IMR-90 (cell line): ENCODE data around the gene ZFYVE26. TPM values are rescaled to one million over a fixed set of nuclear protein-coding genes. Genes with fewer than 3 reads are reported as not detected.
A peak's percentile ranks its signal among the peaks of the same experiment; 100 is the strongest.

ENCODE experiments used
- ATAC-seq: fragments of 200-7000 bp; cut with Tn5 transposase; 2 replicates; pipeline ENCODE4 v1.9.1; 2020; ENCODE audit warnings: low read depth, mild to moderate bottlenecking, moderate library complexity
- BruUV-seq: library from RNA; stranded (reverse); fragments of 400-500 nt; replicated peaks from 2 replicates; lab custom pipeline; 2021; lab: Mats Ljungman, UMichigan
- CTCF ChIA-PET: fragments of 300-600 bp; formaldehyde crosslinking; extraction: SDS; loops from one replicate; lab custom pipeline; 2021; ENCODE audit warnings: antibody characterized with exemption; lab: Yijun Ruan, JAX
- POLR2A ChIA-PET: fragments of 300-600 bp; sonication (Branson Sonifier 250); formaldehyde crosslinking; loops from one replicate; lab custom pipeline; 2022; ENCODE audit warnings: antibody characterized with exemption; ENCODE audit not compliant: unreplicated experiment; lab: Charles Lee
- DNase-seq: peaks from one replicate; pipeline ENCODE4 v3.0.0; 2013
- H2AFZ ChIP-seq: replicated peaks from 2 replicates; pipeline ENCODE3; 2013; ENCODE audit warnings: low read length, mild to moderate bottlenecking; ENCODE audit not compliant: poor library complexity
- H2AK5ac ChIP-seq: 2 replicates; pipeline ENCODE4 v1.6.1; 2013; ENCODE audit warnings: low read depth, low read length, inconsistent platforms
- H2AK9ac ChIP-seq: replicated peaks from 2 replicates; pipeline ENCODE3; 2013; ENCODE audit warnings: mild to moderate bottlenecking, low read depth, low read length, moderate library complexity; ENCODE audit not compliant: poor library complexity
- H2BK120ac ChIP-seq: 2 replicates; pipeline ENCODE4 v1.6.1; 2013; ENCODE audit warnings: low read depth, low read length, inconsistent platforms
- H2BK15ac ChIP-seq: 3 replicates; pipeline ENCODE4 v1.6.1; 2013; ENCODE audit warnings: low read depth, low read length, inconsistent platforms
- H2BK20ac ChIP-seq: 2 replicates; pipeline ENCODE4 v1.6.1; 2013; ENCODE audit warnings: low read depth, mild to moderate bottlenecking, inconsistent platforms, low read length, moderate library complexity
- H2BK5ac ChIP-seq: 2 replicates; pipeline ENCODE4 v1.6.1; 2013; ENCODE audit warnings: mild to moderate bottlenecking, low read depth, low read length, inconsistent platforms; ENCODE audit not compliant: poor library complexity, severe bottlenecking
- H3K14ac ChIP-seq: replicated peaks from 2 replicates; pipeline ENCODE4 v1.6.1; 2013; ENCODE audit warnings: low read depth, low read length, inconsistent platforms
- H3K18ac ChIP-seq: 2 replicates; pipeline ENCODE4 v1.6.1; 2013; ENCODE audit warnings: low read depth, low read length, control low read depth
- H3K23ac ChIP-seq: 2 replicates; pipeline ENCODE4 v1.6.1; 2013; ENCODE audit warnings: low read depth, low read length, inconsistent platforms
- H3K27ac ChIP-seq: 2 replicates; pipeline ENCODE4 v1.5.1; 2013; ENCODE audit warnings: mild to moderate bottlenecking, control low read depth, low read length; ENCODE audit not compliant: insufficient read depth
- H3K27me3 ChIP-seq: 2 replicates; pipeline ENCODE4 v1.6.1; 2013; ENCODE audit warnings: low read length; ENCODE audit not compliant: control insufficient read depth, insufficient read depth
- H3K36me3 ChIP-seq: 2 replicates; pipeline ENCODE4 v1.6.1; 2013; ENCODE audit warnings: low read length, mixed read lengths; ENCODE audit not compliant: control insufficient read depth, insufficient read depth
- H3K4ac ChIP-seq: 2 replicates; pipeline ENCODE4 v1.6.1; 2013; ENCODE audit warnings: low read depth, low read length, inconsistent platforms
- H3K4me1 ChIP-seq: 2 replicates; pipeline ENCODE4 v1.6.1; 2013; ENCODE audit warnings: low read length, mixed read lengths; ENCODE audit not compliant: control insufficient read depth, insufficient read depth
- H3K4me2 ChIP-seq: 2 replicates; pipeline ENCODE4 v1.6.1; 2013; ENCODE audit warnings: low read depth, mild to moderate bottlenecking, control low read depth, low read length, moderate library complexity
- H3K4me3 ChIP-seq: 2 replicates; pipeline ENCODE4 v1.5.1; 2013; ENCODE audit warnings: low read depth, mild to moderate bottlenecking, control low read depth, low read length, moderate library complexity; ENCODE audit not compliant: insufficient read depth
- H3K56ac ChIP-seq: 2 replicates; pipeline ENCODE4 v1.6.1; 2013; ENCODE audit warnings: low read length, inconsistent platforms; ENCODE audit not compliant: insufficient read depth; ENCODE audit errors: extremely low read depth
- H3K79me1 ChIP-seq, 2 experiments: 2 replicates each; pipeline ENCODE4 v1.6.1; 2013; ENCODE audit warnings: low read length in 2 of 2, inconsistent platforms in 1 of 2, low read depth in 1 of 2
- H3K9ac ChIP-seq: 2 replicates; pipeline ENCODE4 v1.6.1; 2013; ENCODE audit warnings: low read depth, low read length, control low read depth
- H3K9me1 ChIP-seq: 2 replicates; pipeline ENCODE4 v1.6.1; 2013; ENCODE audit warnings: low read length, inconsistent platforms; ENCODE audit not compliant: insufficient read depth
- H3K9me3 ChIP-seq: 2 replicates; pipeline ENCODE4 v1.6.1; 2013; ENCODE audit warnings: low read length; ENCODE audit not compliant: control insufficient read depth, insufficient read depth
- H4K20me1 ChIP-seq: 2 replicates; pipeline ENCODE4 v1.6.1; 2013; ENCODE audit warnings: low read length, inconsistent platforms; ENCODE audit not compliant: insufficient read depth
- H4K5ac ChIP-seq: 2 replicates; pipeline ENCODE4 v1.6.1; 2013; ENCODE audit warnings: mild to moderate bottlenecking, low read depth, low read length, control low read depth
- H4K8ac ChIP-seq, 2 experiments: 2 replicates each; pipeline ENCODE4 v1.6.1; 2013; ENCODE audit warnings: low read depth in 2 of 2, low read length in 2 of 2, control low read depth in 1 of 2, inconsistent platforms in 1 of 2
- H4K91ac ChIP-seq: 2 replicates; pipeline ENCODE4 v1.6.1; 2013; ENCODE audit warnings: low read depth, low read length, inconsistent platforms; ENCODE audit not compliant: insufficient read depth
- CEBPB ChIP-seq: IDR thresholded peaks from 2 replicates; pipeline ENCODE4 v1.6.1; 2012; ENCODE audit warnings: low read depth, low read length, improper control_type of control experiment
- FOS ChIP-seq: fragments of 150-350 bp; IDR thresholded peaks from 2 replicates; pipeline ENCODE4 v1.6.1; 2016; ENCODE audit warnings: low read depth, low read length
- MAZ ChIP-seq: IDR thresholded peaks from 2 replicates; pipeline ENCODE4 v1.6.1; 2012; ENCODE audit warnings: low read depth, mild to moderate bottlenecking, low read length, improper control_type of control experiment, moderate library complexity, borderline replicate concordance
- MXI1 ChIP-seq: IDR thresholded peaks from 2 replicates; pipeline ENCODE4 v1.6.1; 2012; ENCODE audit warnings: low read depth, mild to moderate bottlenecking, low read length, moderate library complexity, borderline replicate concordance
- NFE2L2 ChIP-seq: fragments of 150-350 bp; IDR thresholded peaks from 2 replicates; pipeline ENCODE4 v1.6.1; 2016; ENCODE audit warnings: low read depth, mild to moderate bottlenecking, low read length
- RAD21 ChIP-seq: IDR thresholded peaks from 2 replicates; pipeline ENCODE4 v1.6.1; 2012; ENCODE audit warnings: low read length, improper control_type of control experiment
- RFX5 ChIP-seq: IDR thresholded peaks from 2 replicates; pipeline ENCODE4 v1.8.0; 2012; ENCODE audit warnings: low read depth, mild to moderate bottlenecking, low read length, moderate library complexity
- SMC3 ChIP-seq: fragments of 150-350 bp; IDR thresholded peaks from 2 replicates; pipeline ENCODE4 v1.6.1; 2016; ENCODE audit warnings: low read depth, mild to moderate bottlenecking, antibody characterized with exemption, low read length, moderate library complexity
- WGBS, 2 experiments: methylation state at CpG; one replicate each; pipeline versions ENCODE4 v1.1.5 to v1.1.7; 2013; ENCODE audit warnings: missing lambda C conversion rate in 2 of 2; ENCODE audit not compliant: insufficient read length in 1 of 2; ENCODE audit errors: extremely low coverage in 2 of 2; 5-methylcytosine and 5-hydroxymethylcytosine counted together
- dilution Hi-C: fragments of 300-500 bp; cut with HindIII; formaldehyde crosslinking; loops from one replicate; pipeline ENCODE4 v1.14.3; 2018; ENCODE audit warnings: low sequenced_read_pairs; ENCODE audit not compliant: unreplicated experiment
- in situ Hi-C: fragments of 300-500 bp; cut with MboI; formaldehyde crosslinking; loops from 3 replicates; pipeline ENCODE4 v1.14.3; 2019; ENCODE audit warnings: low sequenced_read_pairs, inconsistent platforms, mixed read lengths
- intact Hi-C: fragments of 100-400 bp; cut with micrococcal nuclease; formaldehyde crosslinking; loops from 2 replicates; pipeline ENCODE4 v1.10.0; 2022
- polyA plus RNA-seq, 3 experiments: library from polyadenylated mRNA; depleted of rRNA; stranded (reverse); fragments of >200 nt; gene quantifications; 2 replicates each; pipeline ENCODE4 v1.2.3, GENCODE V29; 2012; ENCODE audit warnings: low replicate concordance in 1 of 3
- total RNA-seq: library from RNA; depleted of rRNA; stranded (reverse); fragments of >200 nt; gene quantifications from 2 replicates; pipeline ENCODE4 v1.2.3, GENCODE V29; 2012
- TF ChIP-seq, protein P1 (sequence below): fragments of 150-350 bp; IDR thresholded peaks from 2 replicates; pipeline ENCODE4 v1.6.1; 2016; ENCODE audit warnings: low read depth, mild to moderate bottlenecking, low read length, moderate library complexity, borderline replicate concordance

Gene ZFYVE26
- total and polyA plus RNA-seq, 2 of the 4 experiments (the other 2 are of a cell fraction), result 6.0 to 11.1 TPM

DNA sequence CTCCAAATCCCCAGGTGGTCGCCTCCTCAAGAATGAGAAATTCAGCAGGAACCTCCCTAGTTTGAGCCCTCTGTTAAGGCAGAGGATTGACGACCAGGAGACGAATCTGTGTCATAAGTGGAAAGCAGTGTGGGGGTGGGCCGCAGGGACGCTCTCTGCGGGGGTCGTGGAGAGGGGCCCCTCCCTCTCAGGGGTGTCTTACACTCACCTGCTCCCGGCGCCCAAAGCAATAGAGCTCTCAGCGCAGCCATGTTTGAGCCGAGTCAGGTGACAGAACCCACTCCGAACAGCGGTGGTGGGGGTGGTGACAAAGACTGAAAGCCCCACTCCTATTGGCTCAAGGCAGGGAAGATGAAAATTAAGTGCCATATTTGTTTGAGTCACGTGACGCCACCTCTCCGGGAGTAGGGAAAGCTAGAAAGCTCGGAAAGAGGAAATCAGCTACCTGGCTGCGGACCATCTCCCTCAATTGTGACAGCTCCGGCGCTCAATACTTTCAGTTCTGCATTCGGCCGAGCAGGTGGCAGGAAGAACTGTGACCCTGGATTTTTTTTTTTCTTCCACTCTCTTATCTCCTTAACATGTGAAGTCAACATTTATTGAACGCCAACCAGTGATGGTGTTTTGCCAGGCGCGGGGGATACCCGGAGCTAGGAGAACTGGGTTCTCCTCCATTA is at the start of gene ZFYVE26 (continued):
- TF ChIP-seq SMC3 (no peak), RAD21 (no peak), CEBPB (no peak), FOS (no peak), MAZ (peak; percentile 82)

DNA sequence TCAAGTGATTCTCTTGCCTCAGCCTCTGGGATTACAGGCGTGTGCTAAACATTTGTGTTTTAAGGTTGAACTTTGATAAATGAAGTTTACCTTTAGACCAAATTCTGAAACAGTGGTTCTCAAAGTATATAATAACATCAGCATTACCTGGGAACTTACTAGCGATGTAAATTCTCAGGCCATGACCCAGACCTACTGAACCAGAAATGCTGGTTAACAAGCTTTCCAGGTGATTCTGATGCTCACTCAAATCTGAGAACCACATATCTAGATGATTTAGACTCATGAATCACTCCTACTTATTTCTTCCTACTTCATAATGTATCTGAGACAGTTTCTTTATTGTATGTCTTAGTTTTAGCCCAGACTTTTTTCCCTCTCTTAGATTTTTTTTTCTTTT is 46.8 kb upstream of the ZFYVE26 start:
- Histone ChIP-seq H2BK15ac (no peak overlapping the region), H3K4ac (no peak overlapping the region), H4K91ac (no peak overlapping the region), H3K36me3 (0 out of 2 replicates have a peak, but pooled peaks cover 1% of the 10 kb centered on the region), H3K4me3 (no peak overlapping the region), H3K14ac (no peak overlapping the region), H3K9me1 (0 out of 2 replicates have a peak, but pooled peaks cover 3% of the 10 kb centered on the region), H3K56ac (no peak overlapping the region), H3K27ac (no peak overlapping the region), H4K8ac (no peak overlapping the region), H3K23ac (no peak overlapping the region), H3K18ac (no peak overlapping the region), H3K79me1 (no peaks in the 10 kb centered on the region), H2AK5ac (no peak overlapping the region), H2AK9ac (no peak overlapping the region), H2AFZ (no peak overlapping the region), H3K9me3 (no peaks in the 10 kb centered on the region), H3K9ac (no peak overlapping the region), H4K20me1 (no peaks in the 10 kb centered on the region), H3K4me1 (no peaks in the 10 kb centered on the region), H3K4me2 (no peak overlapping the region), H2BK120ac (no peak overlapping the region), H2BK5ac (no peak overlapping the region), H2BK20ac (no peak overlapping the region), H4K5ac (no peak overlapping the region), H3K27me3 (no peaks in the 10 kb centered on the region)
- CTCF ChIA-PET, result no interaction called here
- in situ Hi-C loops, result no loop called here
- POLR2A ChIA-PET, result no interaction called here
- 100% methylated on average over 1 of the region's 2 CpGs; no CpG with 5 or more reads in 1 of the 2 experiments for WGBS, 2 experiments
- dilution Hi-C loops, result no loop called here
- ATAC-seq (no peak), DNase-seq (no peak)
- intact Hi-C loops, result no loop called here
- BruUV-seq, result no TSS peak
- TF ChIP-seq NFE2L2, result no peak
- TF ChIP-seq SMC3, result no peak
- no peak for TF ChIP-seq MXI1
- TF ChIP-seq RAD21, result no peak
- no peak for TF ChIP-seq RFX5
- TF ChIP-seq, protein P1, sequence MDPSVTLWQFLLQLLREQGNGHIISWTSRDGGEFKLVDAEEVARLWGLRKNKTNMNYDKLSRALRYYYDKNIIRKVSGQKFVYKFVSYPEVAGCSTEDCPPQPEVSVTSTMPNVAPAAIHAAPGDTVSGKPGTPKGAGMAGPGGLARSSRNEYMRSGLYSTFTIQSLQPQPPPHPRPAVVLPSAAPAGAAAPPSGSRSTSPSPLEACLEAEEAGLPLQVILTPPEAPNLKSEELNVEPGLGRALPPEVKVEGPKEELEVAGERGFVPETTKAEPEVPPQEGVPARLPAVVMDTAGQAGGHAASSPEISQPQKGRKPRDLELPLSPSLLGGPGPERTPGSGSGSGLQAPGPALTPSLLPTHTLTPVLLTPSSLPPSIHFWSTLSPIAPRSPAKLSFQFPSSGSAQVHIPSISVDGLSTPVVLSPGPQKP, result no peak
